ENCODE data around the gene RSPH6A.

- TF ChIP-seq, protein P1, sequence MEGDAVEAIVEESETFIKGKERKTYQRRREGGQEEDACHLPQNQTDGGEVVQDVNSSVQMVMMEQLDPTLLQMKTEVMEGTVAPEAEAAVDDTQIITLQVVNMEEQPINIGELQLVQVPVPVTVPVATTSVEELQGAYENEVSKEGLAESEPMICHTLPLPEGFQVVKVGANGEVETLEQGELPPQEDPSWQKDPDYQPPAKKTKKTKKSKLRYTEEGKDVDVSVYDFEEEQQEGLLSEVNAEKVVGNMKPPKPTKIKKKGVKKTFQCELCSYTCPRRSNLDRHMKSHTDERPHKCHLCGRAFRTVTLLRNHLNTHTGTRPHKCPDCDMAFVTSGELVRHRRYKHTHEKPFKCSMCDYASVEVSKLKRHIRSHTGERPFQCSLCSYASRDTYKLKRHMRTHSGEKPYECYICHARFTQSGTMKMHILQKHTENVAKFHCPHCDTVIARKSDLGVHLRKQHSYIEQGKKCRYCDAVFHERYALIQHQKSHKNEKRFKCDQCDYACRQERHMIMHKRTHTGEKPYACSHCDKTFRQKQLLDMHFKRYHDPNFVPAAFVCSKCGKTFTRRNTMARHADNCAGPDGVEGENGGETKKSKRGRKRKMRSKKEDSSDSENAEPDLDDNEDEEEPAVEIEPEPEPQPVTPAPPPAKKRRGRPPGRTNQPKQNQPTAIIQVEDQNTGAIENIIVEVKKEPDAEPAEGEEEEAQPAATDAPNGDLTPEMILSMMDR (conservative IDR thresholded peaks at IDR 0.05; ENCODE audit: low read depth, low read length) = no peak
- TF ChIP-seq POLR2A (IDR thresholded peaks at IDR 0.05; ENCODE audit: low read depth, low read length) = no peak
These were observed 21.9 kb downstream of the RSPH6A start for GRCh38 chr19:45793178-45793564.

Measured in IMR-90 (cell line).